Thyroid gland (tissue), 4 donors: ENCODE measurements around the gene RIC1.

ENCODE experiments used
- POLR2A ChIP-seq, 2 donors: fragments of 450-650 bp; IDR thresholded peaks; one replicate each; pipeline ENCODE4 v1.6.1; 2017; ENCODE audit warnings: antibody characterized with exemption in 2 of 2, mild to moderate bottlenecking in 2 of 2, moderate library complexity in 1 of 2
- TF ChIP-seq, protein P1 (sequence below), 6 experiments: fragments of 200-600 bp in 3 of 6; fragments of 450-650 bp in 3 of 6; sonication (generic) in 3 of 6; IDR thresholded peaks; one replicate each; pipeline ENCODE4 v1.5.1; 2016 to 2019; ENCODE audit warnings: antibody characterized with exemption in 6 of 6, mild to moderate bottlenecking in 2 of 6, inconsistent platforms in 1 of 6, moderate library complexity in 1 of 6

DNA sequence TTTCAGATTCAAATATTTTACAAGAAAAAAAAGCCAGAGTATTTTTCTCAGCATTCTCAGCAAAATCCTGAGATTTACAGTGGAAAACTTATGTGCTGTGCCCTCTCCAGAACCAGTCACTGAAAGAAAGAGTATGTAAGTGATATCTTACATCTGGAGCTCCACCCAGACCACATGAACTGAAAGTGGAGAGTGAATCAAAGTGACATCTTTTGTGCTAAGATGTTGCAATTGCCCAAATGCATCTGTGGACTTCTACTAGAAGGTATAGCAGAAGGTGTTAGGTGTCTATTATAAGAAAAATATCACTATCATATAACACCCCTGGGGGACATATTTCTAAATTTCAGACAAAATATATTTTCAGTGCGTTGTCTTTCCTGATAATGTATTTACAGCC, 49.0 kb upstream of the RIC1 start:
- no peak for TF ChIP-seq POLR2A (IDR thresholded peaks at IDR 0.05)
- TF ChIP-seq, protein P1, sequence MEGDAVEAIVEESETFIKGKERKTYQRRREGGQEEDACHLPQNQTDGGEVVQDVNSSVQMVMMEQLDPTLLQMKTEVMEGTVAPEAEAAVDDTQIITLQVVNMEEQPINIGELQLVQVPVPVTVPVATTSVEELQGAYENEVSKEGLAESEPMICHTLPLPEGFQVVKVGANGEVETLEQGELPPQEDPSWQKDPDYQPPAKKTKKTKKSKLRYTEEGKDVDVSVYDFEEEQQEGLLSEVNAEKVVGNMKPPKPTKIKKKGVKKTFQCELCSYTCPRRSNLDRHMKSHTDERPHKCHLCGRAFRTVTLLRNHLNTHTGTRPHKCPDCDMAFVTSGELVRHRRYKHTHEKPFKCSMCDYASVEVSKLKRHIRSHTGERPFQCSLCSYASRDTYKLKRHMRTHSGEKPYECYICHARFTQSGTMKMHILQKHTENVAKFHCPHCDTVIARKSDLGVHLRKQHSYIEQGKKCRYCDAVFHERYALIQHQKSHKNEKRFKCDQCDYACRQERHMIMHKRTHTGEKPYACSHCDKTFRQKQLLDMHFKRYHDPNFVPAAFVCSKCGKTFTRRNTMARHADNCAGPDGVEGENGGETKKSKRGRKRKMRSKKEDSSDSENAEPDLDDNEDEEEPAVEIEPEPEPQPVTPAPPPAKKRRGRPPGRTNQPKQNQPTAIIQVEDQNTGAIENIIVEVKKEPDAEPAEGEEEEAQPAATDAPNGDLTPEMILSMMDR (IDR thresholded peaks at IDR 0.05): no peak
